HEK293 (cell line): ENCODE results near the gene IZUMO1R.

Source experiments
- ATF2 ChIP-seq: fragments of 450-650 bp; formaldehyde crosslinking; IDR thresholded peaks from 2 replicates; pipeline ENCODE4 v1.5.1; 2016; ENCODE audit warnings: missing biosample characterization, missing genetic modification characterization, low read depth
- CTCF ChIP-seq: fragments of 450-650 bp; formaldehyde crosslinking; IDR thresholded peaks from 2 replicates; pipeline ENCODE4 v1.5.1; 2016; ENCODE audit warnings: missing biosample characterization, missing genetic modification characterization
- KLF7 ChIP-seq: fragments of 450-650 bp; formaldehyde crosslinking; IDR thresholded peaks from 2 replicates; pipeline ENCODE4 v1.5.1; 2016; ENCODE audit warnings: missing biosample characterization, missing genetic modification characterization, borderline replicate concordance
- PATZ1 ChIP-seq: fragments of 450-650 bp; formaldehyde crosslinking; IDR thresholded peaks from 2 replicates; pipeline ENCODE4 v1.5.1; 2016; ENCODE audit warnings: missing biosample characterization, missing genetic modification characterization
- ZNF112 ChIP-seq: fragments of 450-650 bp; formaldehyde crosslinking; IDR thresholded peaks from 2 replicates; pipeline ENCODE4 v1.5.0; 2017; ENCODE audit warnings: missing biosample characterization, missing genetic modification characterization
- ZNF138 ChIP-seq: fragments of 450-650 bp; formaldehyde crosslinking; IDR thresholded peaks from 2 replicates; pipeline ENCODE4 v1.5.1; 2016; ENCODE audit warnings: missing biosample characterization, missing genetic modification characterization, borderline replicate concordance
- ZNF792 ChIP-seq: fragments of 450-650 bp; formaldehyde crosslinking; IDR thresholded peaks from 2 replicates; pipeline ENCODE4 v1.5.1; 2016; ENCODE audit warnings: missing biosample characterization, missing genetic modification characterization
- TF ChIP-seq, protein P1 (sequence below): fragments of 450-650 bp; formaldehyde crosslinking; IDR thresholded peaks from 2 replicates; pipeline ENCODE4 v1.5.1; 2016; ENCODE audit warnings: missing biosample characterization, missing genetic modification characterization
- TF ChIP-seq, protein P2 (sequence below): IDR thresholded peaks from 2 replicates; pipeline ENCODE4 v1.6.1; 2011; ENCODE audit warnings: mild to moderate bottlenecking, low read depth, low read length, borderline replicate concordance
- TF ChIP-seq, protein P3 (sequence below): fragments of 450-650 bp; formaldehyde crosslinking; optimal IDR thresholded peaks from 2 replicates; pipeline ENCODE3; 2016; ENCODE audit warnings: missing biosample characterization, mild to moderate bottlenecking, missing genetic modification characterization
- TF ChIP-seq, protein P4 (sequence below): fragments of 450-650 bp; formaldehyde crosslinking; IDR thresholded peaks from 2 replicates; pipeline ENCODE4 v1.5.1; 2016; ENCODE audit warnings: missing biosample characterization, missing genetic modification characterization

DNA sequence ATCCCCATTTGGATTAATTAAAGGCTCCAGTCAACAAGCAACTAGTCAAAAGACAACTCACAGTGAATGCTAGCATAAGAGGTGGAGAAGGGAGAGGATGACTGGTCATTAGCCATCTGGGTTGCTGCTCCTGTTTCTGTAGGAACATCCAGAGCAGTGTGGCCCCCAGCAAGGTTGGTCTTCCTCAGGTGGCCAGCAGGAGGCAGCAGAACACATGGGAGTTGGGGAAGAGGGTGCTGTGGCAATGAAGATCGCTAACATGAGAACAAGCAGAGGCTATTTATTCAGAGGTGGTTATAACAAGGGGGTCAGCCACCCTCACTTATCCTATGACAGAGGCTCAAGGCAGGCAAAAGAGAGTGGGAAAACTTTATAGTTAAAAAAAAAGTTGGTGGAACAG, 21.3 kb downstream of the IZUMO1R start:
- no peak for TF ChIP-seq CTCF (tag by site-specific recombination)
- TF ChIP-seq, protein P1, sequence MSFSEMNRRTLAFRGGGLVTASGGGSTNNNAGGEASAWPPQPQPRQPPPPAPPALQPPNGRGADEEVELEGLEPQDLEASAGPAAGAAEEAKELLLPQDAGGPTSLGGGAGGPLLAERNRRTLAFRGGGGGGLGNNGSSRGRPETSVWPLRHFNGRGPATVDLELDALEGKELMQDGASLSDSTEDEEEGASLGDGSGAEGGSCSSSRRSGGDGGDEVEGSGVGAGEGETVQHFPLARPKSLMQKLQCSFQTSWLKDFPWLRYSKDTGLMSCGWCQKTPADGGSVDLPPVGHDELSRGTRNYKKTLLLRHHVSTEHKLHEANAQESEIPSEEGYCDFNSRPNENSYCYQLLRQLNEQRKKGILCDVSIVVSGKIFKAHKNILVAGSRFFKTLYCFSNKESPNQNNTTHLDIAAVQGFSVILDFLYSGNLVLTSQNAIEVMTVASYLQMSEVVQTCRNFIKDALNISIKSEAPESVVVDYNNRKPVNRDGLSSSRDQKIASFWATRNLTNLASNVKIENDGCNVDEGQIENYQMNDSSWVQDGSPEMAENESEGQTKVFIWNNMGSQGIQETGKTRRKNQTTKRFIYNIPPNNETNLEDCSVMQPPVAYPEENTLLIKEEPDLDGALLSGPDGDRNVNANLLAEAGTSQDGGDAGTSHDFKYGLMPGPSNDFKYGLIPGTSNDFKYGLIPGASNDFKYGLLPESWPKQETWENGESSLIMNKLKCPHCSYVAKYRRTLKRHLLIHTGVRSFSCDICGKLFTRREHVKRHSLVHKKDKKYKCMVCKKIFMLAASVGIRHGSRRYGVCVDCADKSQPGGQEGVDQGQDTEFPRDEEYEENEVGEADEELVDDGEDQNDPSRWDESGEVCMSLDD (tag by site-specific recombination), result no peak
- TF ChIP-seq, protein P2, sequence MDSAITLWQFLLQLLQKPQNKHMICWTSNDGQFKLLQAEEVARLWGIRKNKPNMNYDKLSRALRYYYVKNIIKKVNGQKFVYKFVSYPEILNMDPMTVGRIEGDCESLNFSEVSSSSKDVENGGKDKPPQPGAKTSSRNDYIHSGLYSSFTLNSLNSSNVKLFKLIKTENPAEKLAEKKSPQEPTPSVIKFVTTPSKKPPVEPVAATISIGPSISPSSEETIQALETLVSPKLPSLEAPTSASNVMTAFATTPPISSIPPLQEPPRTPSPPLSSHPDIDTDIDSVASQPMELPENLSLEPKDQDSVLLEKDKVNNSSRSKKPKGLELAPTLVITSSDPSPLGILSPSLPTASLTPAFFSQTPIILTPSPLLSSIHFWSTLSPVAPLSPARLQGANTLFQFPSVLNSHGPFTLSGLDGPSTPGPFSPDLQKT, result no peak
- TF ChIP-seq PATZ1 (tag by site-specific recombination), result no peak
- TF ChIP-seq, protein P3, sequence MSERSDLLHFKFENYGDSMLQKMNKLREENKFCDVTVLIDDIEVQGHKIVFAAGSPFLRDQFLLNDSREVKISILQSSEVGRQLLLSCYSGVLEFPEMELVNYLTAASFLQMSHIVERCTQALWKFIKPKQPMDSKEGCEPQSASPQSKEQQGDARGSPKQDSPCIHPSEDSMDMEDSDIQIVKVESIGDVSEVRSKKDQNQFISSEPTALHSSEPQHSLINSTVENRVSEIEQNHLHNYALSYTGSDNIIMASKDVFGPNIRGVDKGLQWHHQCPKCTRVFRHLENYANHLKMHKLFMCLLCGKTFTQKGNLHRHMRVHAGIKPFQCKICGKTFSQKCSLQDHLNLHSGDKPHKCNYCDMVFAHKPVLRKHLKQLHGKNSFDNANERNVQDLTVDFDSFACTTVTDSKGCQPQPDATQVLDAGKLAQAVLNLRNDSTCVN (tag by site-specific recombination), result no peak
- no peak for TF ChIP-seq ZNF112 (tag by site-specific recombination)
- TF ChIP-seq ZNF138, result no peak
- no peak for TF ChIP-seq ATF2 (tag by site-specific recombination)
- no peak for TF ChIP-seq ZNF792
- TF ChIP-seq, protein P4, sequence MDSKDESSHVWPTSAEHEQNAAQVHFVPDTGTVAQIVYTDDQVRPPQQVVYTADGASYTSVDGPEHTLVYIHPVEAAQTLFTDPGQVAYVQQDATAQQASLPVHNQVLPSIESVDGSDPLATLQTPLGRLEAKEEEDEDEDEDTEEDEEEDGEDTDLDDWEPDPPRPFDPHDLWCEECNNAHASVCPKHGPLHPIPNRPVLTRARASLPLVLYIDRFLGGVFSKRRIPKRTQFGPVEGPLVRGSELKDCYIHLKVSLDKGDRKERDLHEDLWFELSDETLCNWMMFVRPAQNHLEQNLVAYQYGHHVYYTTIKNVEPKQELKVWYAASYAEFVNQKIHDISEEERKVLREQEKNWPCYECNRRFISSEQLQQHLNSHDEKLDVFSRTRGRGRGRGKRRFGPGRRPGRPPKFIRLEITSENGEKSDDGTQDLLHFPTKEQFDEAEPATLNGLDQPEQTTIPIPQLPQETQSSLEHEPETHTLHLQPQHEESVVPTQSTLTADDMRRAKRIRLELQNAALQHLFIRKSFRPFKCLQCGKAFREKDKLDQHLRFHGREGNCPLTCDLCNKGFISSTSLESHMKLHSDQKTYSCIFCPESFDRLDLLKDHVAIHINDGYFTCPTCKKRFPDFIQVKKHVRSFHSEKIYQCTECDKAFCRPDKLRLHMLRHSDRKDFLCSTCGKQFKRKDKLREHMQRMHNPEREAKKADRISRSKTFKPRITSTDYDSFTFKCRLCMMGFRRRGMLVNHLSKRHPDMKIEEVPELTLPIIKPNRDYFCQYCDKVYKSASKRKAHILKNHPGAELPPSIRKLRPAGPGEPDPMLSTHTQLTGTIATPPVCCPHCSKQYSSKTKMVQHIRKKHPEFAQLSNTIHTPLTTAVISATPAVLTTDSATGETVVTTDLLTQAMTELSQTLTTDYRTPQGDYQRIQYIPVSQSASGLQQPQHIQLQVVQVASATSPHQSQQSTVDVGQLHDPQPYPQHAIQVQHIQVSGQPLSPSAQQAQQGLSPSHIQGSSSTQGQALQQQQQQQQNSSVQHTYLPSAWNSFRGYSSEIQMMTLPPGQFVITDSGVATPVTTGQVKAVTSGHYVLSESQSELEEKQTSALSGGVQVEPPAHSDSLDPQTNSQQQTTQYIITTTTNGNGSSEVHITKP (tag by site-specific recombination), result no peak
- TF ChIP-seq KLF7 (tag by site-specific recombination), result no peak
